HG02759 (cell line): ENCODE data around the gene FKRP.
A peak's percentile ranks its signal among the peaks of the same experiment; 100 is the strongest.
"Not testable (repeated sequence)": the region's sequence is repeated elsewhere in the genome, so short reads cannot be mapped to it uniquely, and the experiment has no call there.

Source experiments
- ATAC-seq: cut with Tn5 transposase; IDR thresholded peaks from one replicate; pipeline ENCODE4 v1.9.1; 2021; ENCODE audit warnings: mild to moderate bottlenecking, moderate library complexity; ENCODE audit not compliant: unreplicated experiment

Gene FKRP

GRCh38 chr19:46745521-46746280, at the start of gene FKRP:
FKRP (plus strand) TSS chr19:46746057; CDS start chr19:46755451, 9,394 bp downstream.
- ATAC-seq, result peak; percentile 68

- no peak for ATAC-seq
Measured at GRCh38 chr19:46696866-46697203, 49.0 kb upstream of the FKRP start.

GRCh38 chr19:46697204-46697960, 48.5 kb upstream of the FKRP start:
- no peak for ATAC-seq

GRCh38 chr19:46698395-46699321, 47.2 kb upstream of the FKRP start:
- ATAC-seq, result no peak

- ATAC-seq, result no peak
Measured at GRCh38 chr19:46700704-46701103, 45.2 kb upstream of the FKRP start.

GRCh38 chr19:46704379-46705076, 41.3 kb upstream of the FKRP start:
- ATAC-seq, result no peak

- ATAC-seq, result no peak
Measured at GRCh38 chr19:46710687-46711086, 35.2 kb upstream of the FKRP start.

GRCh38 chr19:46712768-46713338, 33.0 kb upstream of the FKRP start:
- not testable (repeated sequence) for ATAC-seq

GRCh38 chr19:46713781-46714443, 31.9 kb upstream of the FKRP start:
- ATAC-seq, result no peak

GRCh38 chr19:46714444-46715106, 31.3 kb upstream of the FKRP start:
- ATAC-seq, result no peak

GRCh38 chr19:46715620-46715974, 30.3 kb upstream of the FKRP start:
- ATAC-seq, result no peak

GRCh38 chr19:46715975-46716671, 29.7 kb upstream of the FKRP start:
- ATAC-seq, result no peak

GRCh38 chr19:46716672-46717033, 29.2 kb upstream of the FKRP start:
- no peak for ATAC-seq

- ATAC-seq, result no peak
Measured at GRCh38 chr19:46717034-46717715, 28.7 kb upstream of the FKRP start, which contains the start of gene PRKD2. PRKD2 (minus strand) TSS chr19:46717114; CDS start chr19:46716370, 744 bp downstream.

GRCh38 chr19:46717716-46718143, 28.1 kb upstream of the FKRP start:
- ATAC-seq, result no peak

GRCh38 chr19:46718157-46718933, 27.5 kb upstream of the FKRP start:
- ATAC-seq, result peak; percentile 25

- peak; percentile 44 for ATAC-seq
Measured at GRCh38 chr19:46718934-46719622, 26.8 kb upstream of the FKRP start.
